ENCODE data around the gene ATP10B.

Gene ATP10B

GRCh38 chr5:160638161-160638742, 213.8 kb downstream of the ATP10B start:
- DNase-seq (ENCODE audit: low read depth in 2 of 2): no peak

- no peak for DNase-seq (ENCODE audit: low read depth in 2 of 2)
These were observed 214.5 kb downstream of the ATP10B start for GRCh38 chr5:160637357-160638090.

- DNase-seq (ENCODE audit: low read depth in 2 of 2): no peak
These were observed 216.3 kb downstream of the ATP10B start for GRCh38 chr5:160635663-160636062.

- DNase-seq (ENCODE audit: low read depth in 2 of 2): no peak
These were observed 217.0 kb downstream of the ATP10B start for GRCh38 chr5:160635046-160635445.

- DNase-seq (ENCODE audit: low read depth in 2 of 2): no peak
These were observed 223.0 kb downstream of the ATP10B start for GRCh38 chr5:160629003-160629402.

GRCh38 chr5:160628619-160628968, 223.4 kb downstream of the ATP10B start:
- DNase-seq (ENCODE audit: low read depth in 2 of 2): no peak

GRCh38 chr5:160627921-160628618, 223.9 kb downstream of the ATP10B start:
- DNase-seq (ENCODE audit: low read depth in 2 of 2): no peak

- DNase-seq (ENCODE audit: low read depth in 2 of 2): no peak
These were observed 225.7 kb downstream of the ATP10B start for GRCh38 chr5:160626322-160626721.

- DNase-seq (ENCODE audit: low read depth in 2 of 2): no peak
These were observed 230.5 kb downstream of the ATP10B start for GRCh38 chr5:160621526-160621925.

GRCh38 chr5:160620401-160620800, 231.6 kb downstream of the ATP10B start:
- DNase-seq (ENCODE audit: low read depth in 2 of 2): no peak

GRCh38 chr5:160619381-160619780, 232.6 kb downstream of the ATP10B start:
- DNase-seq (ENCODE audit: low read depth in 2 of 2): no peak

GRCh38 chr5:160618286-160618685, 233.7 kb downstream of the ATP10B start:
- no peak for DNase-seq (ENCODE audit: low read depth in 2 of 2)

- DNase-seq (ENCODE audit: low read depth in 2 of 2): no peak
These were observed 235.1 kb downstream of the ATP10B start for GRCh38 chr5:160616712-160617497.

- DNase-seq (ENCODE audit: low read depth in 2 of 2): no peak
These were observed 237.9 kb downstream of the ATP10B start for GRCh38 chr5:160614136-160614535.

GRCh38 chr5:160605266-160605665, 246.7 kb downstream of the ATP10B start:
- DNase-seq (ENCODE audit: low read depth in 2 of 2): no peak

- DNase-seq (ENCODE audit: low read depth in 2 of 2): no peak
These were observed 247.5 kb downstream of the ATP10B start for GRCh38 chr5:160604484-160604883.

GRCh38 chr5:160602744-160603143, 249.3 kb downstream of the ATP10B start:
- no peak for DNase-seq (ENCODE audit: low read depth in 2 of 2)

- DNase-seq (ENCODE audit: low read depth in 2 of 2): no peak
These were observed 251.0 kb downstream of the ATP10B start for GRCh38 chr5:160601046-160601445.

GRCh38 chr5:160573318-160573717, 278.7 kb downstream of the ATP10B start:
- DNase-seq (ENCODE audit: low read depth in 2 of 2): no peak

GRCh38 chr5:160567031-160567705, 284.8 kb downstream of the ATP10B start:
- DNase-seq (ENCODE audit: low read depth in 2 of 2): no peak

GRCh38 chr5:160565376-160565775, 286.6 kb downstream of the ATP10B start:
- DNase-seq (ENCODE audit: low read depth in 2 of 2): no peak

GRCh38 chr5:160556846-160557245, 295.2 kb downstream of the ATP10B start:
- DNase-seq (ENCODE audit: low read depth in 2 of 2): no peak

Measured in fibroblast of skin of left biceps (primary cell).